Karpas-422 (cell line): ENCODE measurements around the gene TSPAN7. TPM values are rescaled to one million over a fixed set of nuclear protein-coding genes. Genes with fewer than 3 reads are reported as not detected.

Experiments used
- DNase-seq: peaks from one replicate; pipeline ENCODE4 v3.0.0-alpha.2; 2015
- H2AFZ ChIP-seq: fragments of 200-600 bp; sonication (generic); 2 replicates; pipeline ENCODE4 v1.6.1; 2014; ENCODE audit warnings: antibody characterized with exemption, low read length, mixed read lengths
- H3K27ac ChIP-seq: fragments of 200-600 bp; sonication (generic); 2 replicates; pipeline ENCODE4 v1.5.1; 2014; ENCODE audit warnings: mild to moderate bottlenecking, low read length, moderate library complexity
- H3K27me3 ChIP-seq: fragments of 200-600 bp; sonication (generic); 2 replicates; pipeline ENCODE4 v1.6.1; 2014; ENCODE audit warnings: low read length, mixed read lengths
- H3K36me3 ChIP-seq: fragments of 200-600 bp; sonication (generic); 2 replicates; pipeline ENCODE4 v1.6.1; 2014; ENCODE audit warnings: low read length, mixed read lengths; ENCODE audit not compliant: insufficient read depth
- H3K4me1 ChIP-seq: fragments of 200-600 bp; sonication (generic); 2 replicates; pipeline ENCODE4 v1.6.1; 2014; ENCODE audit warnings: mild to moderate bottlenecking, low read length, mixed read lengths
- H3K4me2 ChIP-seq: fragments of 200-600 bp; sonication (generic); 2 replicates; pipeline ENCODE4 v1.6.1; 2014; ENCODE audit warnings: low read length, low read depth, mild to moderate bottlenecking; ENCODE audit not compliant: poor library complexity, severe bottlenecking
- H3K4me3 ChIP-seq: fragments of 200-600 bp; sonication (generic); 2 replicates; pipeline ENCODE4 v1.5.1; 2014; ENCODE audit warnings: mild to moderate bottlenecking, antibody characterized with exemption, low read length, mixed read lengths
- H3K79me2 ChIP-seq: fragments of 200-600 bp; sonication (generic); 2 replicates; pipeline ENCODE4 v1.6.1; 2014; ENCODE audit warnings: mild to moderate bottlenecking, low read length, mixed read lengths
- H3K9ac ChIP-seq: fragments of 200-600 bp; sonication (generic); 2 replicates; pipeline ENCODE4 v1.6.0; 2014; ENCODE audit warnings: low read length
- H3K9me2 ChIP-seq: fragments of 200-600 bp; sonication (generic), shearing (Covaris generic); replicated peaks from 2 replicates; pipeline ENCODE4 v1.6.0; 2014; ENCODE audit warnings: mild to moderate bottlenecking, low read length, moderate library complexity; ENCODE audit not compliant: insufficient read depth
- H3K9me3 ChIP-seq: fragments of 300-700, 200-600 bp; sonication (generic); 2 replicates; pipeline ENCODE4 v1.6.1; 2014; ENCODE audit warnings: low read length, mixed read lengths
- H4K20me1 ChIP-seq: fragments of 200-600 bp; sonication (generic); 2 replicates; pipeline ENCODE4 v1.6.1; 2014; ENCODE audit warnings: mild to moderate bottlenecking, antibody characterized with exemption, low read length, low read depth; ENCODE audit not compliant: insufficient read depth
- total RNA-seq: library from RNA; depleted of rRNA; stranded (reverse); fragments of >200 nt; shearing (Covaris generic); gene quantifications from 2 replicates; pipeline ENCODE4 v1.2.3, GENCODE V29; 2014; ENCODE audit warnings: low replicate concordance; rRNA removed

TSPAN7 gene, protein sequence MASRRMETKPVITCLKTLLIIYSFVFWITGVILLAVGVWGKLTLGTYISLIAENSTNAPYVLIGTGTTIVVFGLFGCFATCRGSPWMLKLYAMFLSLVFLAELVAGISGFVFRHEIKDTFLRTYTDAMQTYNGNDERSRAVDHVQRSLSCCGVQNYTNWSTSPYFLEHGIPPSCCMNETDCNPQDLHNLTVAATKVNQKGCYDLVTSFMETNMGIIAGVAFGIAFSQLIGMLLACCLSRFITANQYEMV
- not detected in 2 replicates for total RNA-seq

- Histone ChIP-seq H3K4me2 (no peak within 1 kb of the TSS), H3K4me1 (no peaks in the 10 kb centered on the region), H3K4me3 (no peak within 1 kb of the TSS), H3K9ac (no peak within 1 kb of the TSS), H2AFZ (no peak within 1 kb of the TSS), H3K27me3 (no peaks in the 10 kb centered on the region), H4K20me1 (no peaks in the 10 kb centered on the region), H3K9me2 (no peaks in the 10 kb centered on the region), H3K27ac (no peak within 1 kb of the TSS), H3K36me3 (no peaks in the 10 kb centered on the region), H3K9me3 (no peaks in the 10 kb centered on the region), H3K79me2 (no peaks in the 10 kb centered on the region)
- DNase-seq = no peak
Measured at GRCh38 chrX:38561126-38561868, at the start of gene TSPAN7. TSS of gene TSPAN7 (plus strand) at chrX:38561542. CDS start at chrX:38561547, 5 bp downstream.

GRCh38 chrX:38513112-38513742, 48.1 kb upstream of the TSPAN7 start:
- no peaks in the 10 kb centered on the region for H3K27me3 ChIP-seq
- H3K36me3 ChIP-seq = no peaks in the 10 kb centered on the region
- H3K9ac ChIP-seq = no peak overlapping the region
- no peaks in the 10 kb centered on the region for H3K79me2 ChIP-seq
- no peaks in the 10 kb centered on the region for H3K4me1 ChIP-seq
- DNase-seq = no peak
- H3K27ac ChIP-seq = no peak overlapping the region
- no peaks in the 10 kb centered on the region for H3K9me3 ChIP-seq
- H3K9me2 ChIP-seq = no peaks in the 10 kb centered on the region
- H4K20me1 ChIP-seq = no peaks in the 10 kb centered on the region
- no peak overlapping the region for H3K4me2 ChIP-seq
- no peak overlapping the region for H2AFZ ChIP-seq
- H3K4me3 ChIP-seq = no peak overlapping the region

DNA sequence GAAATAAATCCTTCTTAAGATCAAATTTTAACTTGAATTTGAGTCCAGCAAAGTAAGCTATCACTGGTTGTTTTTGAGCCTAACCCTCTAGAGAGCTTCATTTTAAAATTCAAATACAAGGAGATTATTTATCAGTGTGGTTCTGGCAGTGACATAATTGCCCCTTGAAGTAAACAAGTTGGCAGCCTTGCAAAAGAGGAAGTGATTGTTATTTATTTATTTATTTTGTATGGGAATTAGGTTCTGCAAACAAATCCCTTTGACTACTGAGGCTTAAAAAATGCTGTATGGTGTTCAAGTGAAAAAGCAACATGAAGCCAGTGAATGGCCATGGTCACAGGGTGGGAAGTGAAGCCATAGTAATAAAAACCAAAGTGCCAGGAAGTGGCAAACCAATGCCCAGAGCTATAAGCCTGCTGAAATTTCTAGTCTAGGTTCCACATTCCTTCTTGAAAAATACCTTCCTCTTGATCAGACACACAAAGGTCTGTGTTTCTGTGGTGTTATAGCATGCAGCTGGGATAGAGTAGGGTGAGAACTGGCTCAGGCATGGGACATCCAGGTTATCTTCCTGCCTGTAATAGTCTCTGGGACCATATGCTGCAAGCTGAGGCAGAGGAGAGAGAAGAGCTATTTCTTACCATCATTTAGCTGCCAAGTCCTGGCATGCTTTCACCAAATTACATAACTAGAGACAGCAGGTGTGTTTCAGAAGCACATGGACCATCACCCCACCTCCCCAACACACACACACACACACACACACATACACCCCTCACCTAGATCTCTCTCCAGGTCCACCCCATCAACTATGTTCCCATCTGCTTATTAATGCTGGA, 47.1 kb upstream of the TSPAN7 start:
- no peak for DNase-seq
- no peak overlapping the region for H3K27ac ChIP-seq
- no peak overlapping the region for H3K4me3 ChIP-seq
- no peaks in the 10 kb centered on the region for H3K9me2 ChIP-seq
- no peaks in the 10 kb centered on the region for H3K4me1 ChIP-seq
- no peaks in the 10 kb centered on the region for H3K36me3 ChIP-seq
- no peaks in the 10 kb centered on the region for H3K27me3 ChIP-seq
- no peak overlapping the region for H3K9ac ChIP-seq
- no peak overlapping the region for H3K4me2 ChIP-seq
- H3K79me2 ChIP-seq = no peaks in the 10 kb centered on the region
- H2AFZ ChIP-seq = no peak overlapping the region
- H4K20me1 ChIP-seq = no peaks in the 10 kb centered on the region
- H3K9me3 ChIP-seq = no peaks in the 10 kb centered on the region

- no peak overlapping the region for H3K4me3 ChIP-seq
- no peaks in the 10 kb centered on the region for H4K20me1 ChIP-seq
- no peak overlapping the region for H3K27ac ChIP-seq
- no peak for DNase-seq
- H3K79me2 ChIP-seq = no peaks in the 10 kb centered on the region
- no peaks in the 10 kb centered on the region for H3K9me2 ChIP-seq
- no peaks in the 10 kb centered on the region for H3K4me1 ChIP-seq
- H2AFZ ChIP-seq = no peak overlapping the region
- H3K4me2 ChIP-seq = no peak overlapping the region
- no peaks in the 10 kb centered on the region for H3K36me3 ChIP-seq
- H3K27me3 ChIP-seq = no peaks in the 10 kb centered on the region
- H3K9ac ChIP-seq = no peak overlapping the region
- no peaks in the 10 kb centered on the region for H3K9me3 ChIP-seq
Measured at GRCh38 chrX:38515291-38515690, 46.1 kb upstream of the TSPAN7 start.

DNA sequence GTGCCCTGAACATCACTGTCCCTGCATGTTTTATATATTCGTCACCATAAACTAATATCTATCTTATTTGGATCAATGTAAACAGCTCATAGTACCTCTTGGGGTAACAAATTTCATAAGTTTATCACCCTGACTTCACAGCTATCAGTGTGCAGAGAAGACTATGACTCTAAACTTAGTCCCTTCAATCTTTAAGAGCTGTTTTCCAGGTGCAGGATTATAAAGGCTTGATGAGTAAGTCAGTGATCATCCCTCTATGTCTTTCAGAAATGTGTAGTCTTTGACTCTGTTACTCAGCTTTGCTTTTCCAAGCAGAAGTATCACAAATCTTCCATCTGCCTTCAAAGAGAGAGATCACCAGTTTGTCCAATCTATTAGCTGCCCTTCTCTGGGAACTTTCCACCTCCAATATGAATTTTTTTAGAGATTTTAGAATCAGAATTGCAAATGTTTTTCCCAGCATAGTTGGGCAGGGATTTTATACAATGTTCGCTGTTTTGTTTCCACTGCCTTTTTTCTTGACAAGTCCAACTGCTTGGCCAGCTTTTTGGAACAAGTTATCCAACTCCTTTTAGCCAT, 45.1 kb upstream of the TSPAN7 start:
- Histone ChIP-seq H2AFZ (no peak overlapping the region), H3K27me3 (no peaks in the 10 kb centered on the region), H3K9me2 (no peaks in the 10 kb centered on the region), H3K27ac (no peak overlapping the region), H3K4me3 (no peak overlapping the region), H3K36me3 (no peaks in the 10 kb centered on the region), H3K79me2 (no peaks in the 10 kb centered on the region), H3K4me1 (no peaks in the 10 kb centered on the region), H3K9ac (no peak overlapping the region), H4K20me1 (no peaks in the 10 kb centered on the region), H3K9me3 (no peaks in the 10 kb centered on the region), H3K4me2 (no peak overlapping the region)
- DNase-seq = no peak

DNA sequence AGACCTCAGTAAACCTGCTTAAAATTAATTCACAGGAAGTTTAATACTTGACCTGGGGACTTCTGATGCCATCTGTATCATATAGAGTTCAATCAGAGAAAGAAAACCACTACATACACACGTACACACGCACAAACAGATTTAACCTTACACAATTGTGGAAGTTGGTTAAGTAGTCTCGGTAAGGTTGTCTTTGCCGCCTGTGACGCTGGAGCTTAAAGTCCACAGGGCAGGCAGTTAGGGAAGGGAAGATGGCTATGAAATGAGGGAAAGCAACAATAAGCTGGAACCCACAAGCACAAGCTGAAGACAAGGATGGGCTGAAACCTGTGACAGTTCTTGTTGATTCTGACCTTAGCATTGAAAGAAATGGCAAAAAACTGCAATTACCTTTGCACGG, 41.7 kb upstream of the TSPAN7 start:
- no peaks in the 10 kb centered on the region for H3K36me3 ChIP-seq
- DNase-seq = no peak
- H3K4me1 ChIP-seq = no peaks in the 10 kb centered on the region
- no peaks in the 10 kb centered on the region for H3K27me3 ChIP-seq
- H4K20me1 ChIP-seq = no peaks in the 10 kb centered on the region
- no peak overlapping the region for H3K4me2 ChIP-seq
- H3K9me3 ChIP-seq = 0 out of 2 replicates have a peak, but pooled peaks cover 2% of the 10 kb centered on the region
- no peak overlapping the region for H3K4me3 ChIP-seq
- no peaks in the 10 kb centered on the region for H3K79me2 ChIP-seq
- no peak overlapping the region for H3K27ac ChIP-seq
- no peaks in the 10 kb centered on the region for H3K9me2 ChIP-seq
- H3K9ac ChIP-seq = no peak overlapping the region
- H2AFZ ChIP-seq = no peak overlapping the region

- H3K9me3 ChIP-seq = no peaks in the 10 kb centered on the region
Measured at GRCh38 chrX:38538134-38538533, 23.2 kb upstream of the TSPAN7 start.

More at GRCh38 chrX:38538134-38538533, 23.2 kb upstream of the TSPAN7 start:
- Histone ChIP-seq H3K36me3 (no peaks in the 10 kb centered on the region), H3K4me2 (no peak overlapping the region), H2AFZ (no peak overlapping the region), H4K20me1 (no peaks in the 10 kb centered on the region), H3K4me3 (no peak overlapping the region), H3K9ac (no peak overlapping the region), H3K9me2 (no peaks in the 10 kb centered on the region), H3K27ac (no peak overlapping the region), H3K4me1 (no peaks in the 10 kb centered on the region), H3K27me3 (no peaks in the 10 kb centered on the region), H3K79me2 (no peaks in the 10 kb centered on the region)
- DNase-seq = no peak
